GM12878 (cell line): ENCODE measurements around the gene TET2. TPM values are rescaled to one million over a fixed set of nuclear protein-coding genes. Genes with fewer than 3 reads are reported as not detected.

Experiments
- ATAC-seq: fragments of 200-7000 bp; cut with Tn5 transposase; 3 replicates; pipeline ENCODE4 v1.9.1; 2020; ENCODE audit warnings: mild to moderate bottlenecking, moderate library complexity
- BruUV-seq: library from RNA; stranded (reverse); fragments of 400-500 nt; replicated peaks from 2 replicates; lab custom pipeline; 2021; lab: Mats Ljungman, UMichigan
- CTCF ChIA-PET: fragments of 300-600 bp; sonication (Branson Sonifier 250); formaldehyde crosslinking; extraction: SDS; loops from one replicate; lab custom pipeline; 2021; ENCODE audit warnings: inconsistent platforms; lab: Yijun Ruan, JAX
- POLR2A ChIA-PET: fragments of 350-600 bp; formaldehyde crosslinking; extraction: SDS; loops from one replicate; lab custom pipeline; 2021; ENCODE audit warnings: inconsistent platforms; lab: Charles Lee
- RAD21 ChIA-PET: fragments of 300-600 bp; sonication (Branson Sonifier 250); formaldehyde crosslinking; loops from one replicate; lab custom pipeline; 2023; ENCODE audit warnings: antibody characterized with exemption; ENCODE audit not compliant: unreplicated experiment; lab: Charles Lee
- SMC1A ChIA-PET: fragments of 300-600 bp; sonication (Branson Sonifier 250); formaldehyde crosslinking; loops from one replicate; lab custom pipeline; 2023; ENCODE audit not compliant: unreplicated experiment, uncharacterized antibody; lab: Charles Lee
- DNase-seq: peaks from one replicate; pipeline ENCODE4 v3.0.0-alpha.2; 2011; ENCODE audit warnings: low read depth, low spot score
- FAIRE-seq: peaks from 3 replicates; lab custom pipeline; 2011; peaks lifted over from hg19 to GRCh38; lab: Jason Lieb, UNC
- H2AFZ ChIP-seq: 2 replicates; pipeline ENCODE4 v1.6.0; 2011; ENCODE audit warnings: low read depth, low read length, control low read depth; ENCODE audit not compliant: control insufficient read depth
- H3K27ac ChIP-seq: 2 replicates; pipeline ENCODE4 v1.5.1; 2011; ENCODE audit warnings: control low read depth; ENCODE audit not compliant: control insufficient read depth, insufficient read depth
- H3K27me3 ChIP-seq, 2 experiments: replicated peaks in 1 of 2; 2 replicates each; pipeline versions ENCODE4 v1.6.0 to v1.6.1; 2011; ENCODE audit warnings: low read length in 1 of 2; ENCODE audit not compliant: control insufficient read depth in 2 of 2, insufficient read depth in 2 of 2
- H3K36me3 ChIP-seq, 2 experiments: 2 replicates each; pipeline ENCODE4 v1.5.1; 2011; ENCODE audit warnings: low read length in 1 of 2; ENCODE audit not compliant: control insufficient read depth in 2 of 2, insufficient read depth in 2 of 2
- H3K4me1 ChIP-seq: 2 replicates; pipeline ENCODE4 v1.6.1; 2011; ENCODE audit warnings: mild to moderate bottlenecking, low read length, moderate library complexity, mixed read lengths; ENCODE audit not compliant: control insufficient read depth, insufficient read depth
- H3K4me2 ChIP-seq: 2 replicates; pipeline ENCODE4 v1.6.0; 2011; ENCODE audit warnings: control low read depth; ENCODE audit not compliant: control insufficient read depth, insufficient read depth
- H3K4me3 ChIP-seq: fragments of 200-600 bp; sonication (generic); 2 replicates; pipeline ENCODE4 v1.5.1; 2016
- H3K79me2 ChIP-seq: 2 replicates; pipeline ENCODE4 v1.6.0; 2011; ENCODE audit warnings: low read length; ENCODE audit not compliant: control insufficient read depth, insufficient read depth
- H3K9ac ChIP-seq: 2 replicates; pipeline ENCODE4 v1.8.0; 2011; ENCODE audit warnings: low read length, control low read depth, mixed read lengths; ENCODE audit not compliant: control insufficient read depth, insufficient read depth
- H3K9me3 ChIP-seq: replicated peaks from 3 replicates; pipeline ENCODE4 v1.5.1; 2011; ENCODE audit warnings: mild to moderate bottlenecking, low read length; ENCODE audit not compliant: control insufficient read depth, insufficient read depth
- H4K20me1 ChIP-seq: 2 replicates; pipeline ENCODE4 v1.6.0; 2011; ENCODE audit not compliant: control insufficient read depth, insufficient read depth
- ATF7 ChIP-seq: fragments of 450-650 bp; IDR thresholded peaks from 2 replicates; pipeline ENCODE4 v1.6.1; 2016; ENCODE audit warnings: low read depth, mild to moderate bottlenecking
- BMI1 ChIP-seq: fragments of 450-650 bp; IDR thresholded peaks from 2 replicates; pipeline ENCODE4 v1.6.1; 2016; ENCODE audit warnings: mild to moderate bottlenecking, moderate library complexity, borderline replicate concordance
- HCFC1 ChIP-seq: fragments of 150-350 bp; IDR thresholded peaks from 2 replicates; pipeline ENCODE4 v1.6.1; 2014; ENCODE audit warnings: low read length
- IRF4 ChIP-seq: IDR thresholded peaks from 2 replicates; pipeline ENCODE4 v1.6.1; 2011; ENCODE audit warnings: low read depth, low read length
- JUND ChIP-seq: IDR thresholded peaks from 2 replicates; pipeline ENCODE4 v1.6.1; 2012; ENCODE audit warnings: low read depth, mild to moderate bottlenecking, low read length, improper control_type of control experiment, moderate library complexity
- MEF2A ChIP-seq: IDR thresholded peaks from 2 replicates; pipeline ENCODE4 v1.6.1; 2011; ENCODE audit warnings: low read depth, mild to moderate bottlenecking, low read length, moderate library complexity; ENCODE audit not compliant: insufficient read depth
- POLR2A ChIP-seq: IDR thresholded peaks from 2 replicates; pipeline ENCODE4 v1.6.1; 2011; ENCODE audit warnings: low read depth, mild to moderate bottlenecking, low read length
- POU2F2 ChIP-seq: IDR thresholded peaks from 3 replicates; pipeline ENCODE4 v1.6.1; 2011; ENCODE audit warnings: low read depth, mild to moderate bottlenecking, low read length, borderline replicate concordance
- RAD51 ChIP-seq: fragments of 450-650 bp; IDR thresholded peaks from 2 replicates; pipeline ENCODE4 v1.6.1; 2016; ENCODE audit warnings: moderate library complexity, mild to moderate bottlenecking, inconsistent platforms
- SMC3 ChIP-seq: IDR thresholded peaks from 2 replicates; pipeline ENCODE4 v1.6.1; 2011; ENCODE audit warnings: low read length, improper control_type of control experiment, borderline replicate concordance
- SP1 ChIP-seq: IDR thresholded peaks from one replicate; pipeline ENCODE4 v1.6.1; 2011; ENCODE audit warnings: low read depth, low read length
- SRF ChIP-seq, 2 experiments: IDR thresholded peaks; 2 replicates each; pipeline ENCODE4 v1.6.1; 2011; ENCODE audit warnings: low read depth in 2 of 2, low read length in 2 of 2, mild to moderate bottlenecking in 1 of 2, moderate library complexity in 1 of 2
- WGBS: methylation state at CpG from one replicate; pipeline ENCODE4 v1.1.6; 2016; ENCODE audit warnings: low lambda C conversion rate; ENCODE audit not compliant: insufficient replicate concordance, insufficient coverage; ENCODE audit errors: missing lambda C conversion rate; 5-methylcytosine and 5-hydroxymethylcytosine counted together
- in situ Hi-C: fragments of 300-500 bp; cut with MboI; formaldehyde crosslinking; loops from 9 replicates; pipeline ENCODE4 v1.14.3; 2018; ENCODE audit warnings: mixed read lengths
- intact Hi-C: fragments of 100-400 bp; cut with micrococcal nuclease; formaldehyde crosslinking; loops from one replicate; pipeline ENCODE4 v1.14.2; 2022; ENCODE audit not compliant: unreplicated experiment
- polyA plus RNA-seq, 11 experiments: library from polyadenylated mRNA; depleted of rRNA in 4 of 11; unstranded in 6 of 11; stranded (reverse) in 5 of 11; fragments of >200 nt; fragmentation: Nextera tagmentation in 4 of 11; fragmentation: Illumina TruSeq in 1 of 11; extraction: Ambion mirVana in 4 of 11; extraction: Trizol in 1 of 11; gene quantifications; 1 replicate in 1 of 11; 2 replicates in 10 of 11; pipeline versions ENCODE4 v1.2.1 to v1.2.3, GENCODE V29; 2011 to 2016; ENCODE audit warnings: inconsistent platforms in 2 of 11, missing spikeins in 2 of 11, low read depth in 1 of 11
- total RNA-seq, 4 experiments: library from RNA; depleted of rRNA in 3 of 4; stranded (reverse); fragments of >200 nt in 3 of 4; fragmentation: Illumina TruSeq in 1 of 4; extraction: Trizol in 1 of 4; gene quantifications; 2 replicates each; pipeline versions ENCODE4 v1.2.1 to v1.2.3, GENCODE V29; 2013 to 2021
- TF ChIP-seq, protein P1 (sequence below): IDR thresholded peaks from 2 replicates; pipeline ENCODE4 v1.6.1; 2011; ENCODE audit warnings: low read depth, mild to moderate bottlenecking, low read length, moderate library complexity, borderline replicate concordance; ENCODE audit errors: extremely low read depth
- TF ChIP-seq, protein P2 (sequence below): fragments of 450-650 bp; IDR thresholded peaks from 2 replicates; pipeline ENCODE4 v1.6.1; 2016; ENCODE audit warnings: mild to moderate bottlenecking
- TF ChIP-seq, protein P3 (sequence below): fragments of 450-650 bp; IDR thresholded peaks from 2 replicates; pipeline ENCODE4 v1.6.1; 2017; ENCODE audit warnings: antibody characterized with exemption, mild to moderate bottlenecking, moderate library complexity

Gene TET2
- total and polyA plus RNA-seq, 10 of the 15 experiments (the other 5 are each of a cell fraction or from before 2014, with no cell fraction given) = 3.7 to 49.0 (median 27.5) TPM

DNA sequence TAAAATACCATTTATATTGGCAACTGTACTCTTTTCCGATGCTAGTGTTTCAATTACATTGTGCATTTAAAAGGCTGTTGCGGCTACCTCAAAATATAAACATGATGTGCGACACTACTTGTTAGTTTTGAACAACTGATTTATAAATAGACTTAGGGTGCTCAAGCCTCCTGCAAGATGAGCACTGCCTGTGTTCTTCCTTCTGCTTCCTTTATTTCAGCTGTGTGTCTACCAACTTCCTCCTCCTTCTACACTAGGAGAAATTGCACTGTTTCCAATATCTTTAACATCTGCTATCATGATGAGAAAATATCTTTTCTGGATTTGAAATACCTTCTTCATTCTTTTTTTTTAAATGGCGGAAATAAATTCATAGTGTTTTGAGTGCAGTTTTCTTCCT, 24.0 kb downstream of the TET2 start:
- peaks cover 78% of the 10 kb centered on the region for H3K79me2 ChIP-seq
- SMC1A ChIA-PET = interaction anchor here (1.6 kb wide), 1 partner anchor 15 kb away, joined by 5 read pairs; no protein-coding TSS in a partner anchor
- no peaks in the 10 kb centered on the region for H3K4me1 ChIP-seq
- H3K27me3 ChIP-seq = no peaks in the 10 kb centered on the region
- RAD21 ChIA-PET = no interaction called here
- no peaks in the 10 kb centered on the region for H4K20me1 ChIP-seq
- TF ChIP-seq POLR2A (no peak), SRF (IDR thresholded peaks at IDR 0.05; ENCODE audit: low read depth in 2 of 2, low read length in 2 of 2) (no peak), ATF7 (no peak), SMC3 (no peak), POU2F2 (no peak), HCFC1 (no peak), IRF4 (no peak), JUND (no peak), MEF2A (no peak), RAD51 (no peak), BMI1 (no peak), SP1 (no peak)
- TF ChIP-seq, protein P1, sequence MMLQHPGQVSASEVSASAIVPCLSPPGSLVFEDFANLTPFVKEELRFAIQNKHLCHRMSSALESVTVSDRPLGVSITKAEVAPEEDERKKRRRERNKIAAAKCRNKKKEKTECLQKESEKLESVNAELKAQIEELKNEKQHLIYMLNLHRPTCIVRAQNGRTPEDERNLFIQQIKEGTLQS = no peak
- TF ChIP-seq, protein P2, sequence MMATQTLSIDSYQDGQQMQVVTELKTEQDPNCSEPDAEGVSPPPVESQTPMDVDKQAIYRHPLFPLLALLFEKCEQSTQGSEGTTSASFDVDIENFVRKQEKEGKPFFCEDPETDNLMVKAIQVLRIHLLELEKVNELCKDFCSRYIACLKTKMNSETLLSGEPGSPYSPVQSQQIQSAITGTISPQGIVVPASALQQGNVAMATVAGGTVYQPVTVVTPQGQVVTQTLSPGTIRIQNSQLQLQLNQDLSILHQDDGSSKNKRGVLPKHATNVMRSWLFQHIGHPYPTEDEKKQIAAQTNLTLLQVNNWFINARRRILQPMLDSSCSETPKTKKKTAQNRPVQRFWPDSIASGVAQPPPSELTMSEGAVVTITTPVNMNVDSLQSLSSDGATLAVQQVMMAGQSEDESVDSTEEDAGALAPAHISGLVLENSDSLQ = no peak
- TF ChIP-seq, protein P3, sequence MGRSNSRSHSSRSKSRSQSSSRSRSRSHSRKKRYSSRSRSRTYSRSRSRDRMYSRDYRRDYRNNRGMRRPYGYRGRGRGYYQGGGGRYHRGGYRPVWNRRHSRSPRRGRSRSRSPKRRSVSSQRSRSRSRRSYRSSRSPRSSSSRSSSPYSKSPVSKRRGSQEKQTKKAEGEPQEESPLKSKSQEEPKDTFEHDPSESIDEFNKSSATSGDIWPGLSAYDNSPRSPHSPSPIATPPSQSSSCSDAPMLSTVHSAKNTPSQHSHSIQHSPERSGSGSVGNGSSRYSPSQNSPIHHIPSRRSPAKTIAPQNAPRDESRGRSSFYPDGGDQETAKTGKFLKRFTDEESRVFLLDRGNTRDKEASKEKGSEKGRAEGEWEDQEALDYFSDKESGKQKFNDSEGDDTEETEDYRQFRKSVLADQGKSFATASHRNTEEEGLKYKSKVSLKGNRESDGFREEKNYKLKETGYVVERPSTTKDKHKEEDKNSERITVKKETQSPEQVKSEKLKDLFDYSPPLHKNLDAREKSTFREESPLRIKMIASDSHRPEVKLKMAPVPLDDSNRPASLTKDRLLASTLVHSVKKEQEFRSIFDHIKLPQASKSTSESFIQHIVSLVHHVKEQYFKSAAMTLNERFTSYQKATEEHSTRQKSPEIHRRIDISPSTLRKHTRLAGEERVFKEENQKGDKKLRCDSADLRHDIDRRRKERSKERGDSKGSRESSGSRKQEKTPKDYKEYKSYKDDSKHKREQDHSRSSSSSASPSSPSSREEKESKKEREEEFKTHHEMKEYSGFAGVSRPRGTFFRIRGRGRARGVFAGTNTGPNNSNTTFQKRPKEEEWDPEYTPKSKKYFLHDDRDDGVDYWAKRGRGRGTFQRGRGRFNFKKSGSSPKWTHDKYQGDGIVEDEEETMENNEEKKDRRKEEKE = no peak
- peaks cover 0 to 2% of the 10 kb centered on the region in 2 experiments; a peak in 1 of 4 replicates for H3K36me3 ChIP-seq
- CTCF ChIA-PET = interaction anchor here (0.7 to 0.9 kb wide), 2 partner anchors 14 to 19 kb away, joined by 3 to 4 read pairs; no protein-coding TSS in a partner anchor
- intact Hi-C loops = no loop called here
- H3K9ac ChIP-seq = no peak overlapping the region
- WGBS = 90% methylated on average over 4 of the region's 4 CpGs
- H3K4me2 ChIP-seq = no peak overlapping the region
- peaks cover 43% of the 10 kb centered on the region for H3K9me3 ChIP-seq
- FAIRE-seq (no peak), ATAC-seq (no peak), DNase-seq (no peak)
- BruUV-seq = no TSS peak
- H3K4me3 ChIP-seq = no peak overlapping the region
- H2AFZ ChIP-seq = no peak overlapping the region
- POLR2A ChIA-PET = interaction anchor here (0.6 kb wide), 1 partner anchor 12 kb away, joined by 3 read pairs; no protein-coding TSS in a partner anchor
- in situ Hi-C loops = no loop called here
- no peak overlapping the region for H3K27ac ChIP-seq
